ENCODE measurements around the gene ESPL1. TPM values are rescaled to one million over a fixed set of nuclear protein-coding genes. Genes with fewer than 3 reads are reported as not detected.

Gene ESPL1
- total RNA-seq, 2 experiments from 2014 or later, result 70.0 to 77.2 TPM

Other genes starting within 250 kb of the ESPL1 start
- gene TNS2, start 218.2 kb upstream of the ESPL1 start, total RNA-seq, result 1 to 10 TPM; 1.8 to 2.4 TPM
- gene SPRYD3, start 188.9 kb upstream of the ESPL1 start, total RNA-seq, result 10 to 100 TPM; 32.8 to 35.4 TPM
- gene IGFBP6, start 170.6 kb upstream of the ESPL1 start, total RNA-seq, result 1 to 10 TPM; 4.1 to 4.9 TPM
- gene SOAT2, start 164.8 kb upstream of the ESPL1 start, total RNA-seq, result 1 to 10 TPM; 1.1 to 1.5 TPM
- gene ZNF740, start 87.6 kb upstream of the ESPL1 start, total RNA-seq, result 10 to 100 TPM; 32.6 to 37.5 TPM
- 10 to 100 TPM; 21.4 to 23.7 TPM for gene CSAD, start 87.4 kb upstream of the ESPL1 start, total RNA-seq
- 100 to 1,000 TPM; 168 to 169 TPM for gene ITGB7, start 61.0 kb upstream of the ESPL1 start, total RNA-seq
- gene RARG, start 36.1 kb upstream of the ESPL1 start, total RNA-seq, result 10 to 100 TPM; 21.8 to 25.2 TPM
- 100 to 1,000 TPM; 354 to 359 TPM for gene PFDN5, start 27.2 kb downstream of the ESPL1 start, total RNA-seq
- 10 to 100 TPM; 77.9 to 82.5 TPM for gene MYG1, start 31.4 kb downstream of the ESPL1 start, total RNA-seq
- 10 to 100 TPM; 74.5 to 80.7 TPM for gene AAAS, start 53.3 kb downstream of the ESPL1 start, total RNA-seq
- not detected for gene SP7, start 68.1 kb downstream of the ESPL1 start, total RNA-seq
- 10 to 100 TPM; 66.1 to 72.8 TPM for gene SP1, start 111.9 kb downstream of the ESPL1 start, total RNA-seq
- not detected for gene AMHR2, start 155.6 kb downstream of the ESPL1 start, total RNA-seq
- 100 to 1,000 TPM; 218 to 221 TPM for gene PRR13, start 173.4 kb downstream of the ESPL1 start, total RNA-seq
- gene PCBP2, start 183.8 kb downstream of the ESPL1 start, total RNA-seq, result 100 to 1,000 TPM; 897 to 926 TPM
- 10 to 100 TPM; 13.0 to 14.7 TPM for gene MAP3K12, start 231.2 kb downstream of the ESPL1 start, total RNA-seq
- 10 to 100 TPM; 27.5 to 29.7 TPM for gene TARBP2, start 233.0 kb downstream of the ESPL1 start, total RNA-seq
- gene NPFF, start 239.2 kb downstream of the ESPL1 start, total RNA-seq, result under 1 TPM in 1 of 2 experiments, not detected in 1; 0.58 TPM